SK-N-SH treated with all-trans-retinoic acid at 6 μM for 48 hours (cell line): Measurements from ENCODE around the gene MYRF.

ENCODE experiments used
- ATAC-seq: fragments of 200-7000 bp; cut with Tn5 transposase; 3 replicates; pipeline ENCODE4 v1.9.1; 2020; ENCODE audit warnings: mild to moderate bottlenecking, moderate library complexity
- ARNTL ChIP-seq: fragments of 450-650 bp; formaldehyde crosslinking; IDR thresholded peaks from 2 replicates; pipeline ENCODE4 v1.5.0; 2020; ENCODE audit warnings: low read depth, mild to moderate bottlenecking, moderate library complexity, borderline replicate concordance
- BACH2 ChIP-seq: fragments of 250-450 bp; sonication (Bioruptor Pico); IDR thresholded peaks from 2 replicates; pipeline ENCODE4 v1.9.0; 2021; ENCODE audit warnings: mild to moderate bottlenecking, borderline replicate concordance
- CSDC2 ChIP-seq: fragments of 250-450 bp; sonication (Bioruptor Pico); IDR thresholded peaks from 2 replicates; pipeline ENCODE4 v1.5.0; 2020; ENCODE audit warnings: mild to moderate bottlenecking, moderate library complexity
- ESRRG ChIP-seq: fragments of 250-450 bp; sonication (Bioruptor Pico); IDR thresholded peaks from 2 replicates; pipeline ENCODE4 v1.6.1; 2021; ENCODE audit warnings: mild to moderate bottlenecking
- GLIS3 ChIP-seq: fragments of 250-450 bp; sonication (Bioruptor Pico); IDR thresholded peaks from 2 replicates; pipeline ENCODE4 v1.5.0; 2020; ENCODE audit warnings: mild to moderate bottlenecking, moderate library complexity
- OSR1 ChIP-seq: fragments of 250-450 bp; sonication (Bioruptor Pico); IDR thresholded peaks from 2 replicates; pipeline ENCODE4 v1.8.0; 2022; ENCODE audit warnings: moderate library complexity, mild to moderate bottlenecking, inconsistent platforms
- PATZ1 ChIP-seq: fragments of 250-450 bp; sonication (Bioruptor Pico); IDR thresholded peaks from 2 replicates; pipeline ENCODE4 v1.8.0; 2020; ENCODE audit warnings: mild to moderate bottlenecking, moderate library complexity, borderline replicate concordance
- RARB ChIP-seq: fragments of 250-450 bp; sonication (Bioruptor Pico); IDR thresholded peaks from 2 replicates; pipeline ENCODE4 v1.8.0; 2021; ENCODE audit warnings: mild to moderate bottlenecking, moderate library complexity
- SNAI2 ChIP-seq: fragments of 250-450 bp; sonication (Bioruptor Pico); IDR thresholded peaks from 2 replicates; pipeline ENCODE4 v1.5.0; 2020; ENCODE audit warnings: mild to moderate bottlenecking, moderate library complexity
- TCF4 ChIP-seq: fragments of 250-450 bp; sonication (Bioruptor Pico); IDR thresholded peaks from 2 replicates; pipeline ENCODE4 v1.8.0; 2021; ENCODE audit warnings: mild to moderate bottlenecking, moderate library complexity, borderline replicate concordance
- TOX ChIP-seq: fragments of 250-450 bp; sonication (Bioruptor Pico); IDR thresholded peaks from 2 replicates; pipeline ENCODE4 v1.8.0; 2021; ENCODE audit warnings: mild to moderate bottlenecking, moderate library complexity, borderline replicate concordance
- ZFP3 ChIP-seq: fragments of 250-450 bp; sonication (Bioruptor Pico); IDR thresholded peaks from 2 replicates; pipeline ENCODE4 v1.5.0; 2020; ENCODE audit warnings: mild to moderate bottlenecking, moderate library complexity
- ZFP30 ChIP-seq: fragments of 450-650 bp; formaldehyde crosslinking; IDR thresholded peaks from 2 replicates; pipeline ENCODE4 v1.5.0; 2022; ENCODE audit warnings: mild to moderate bottlenecking, moderate library complexity
- ZNF565 ChIP-seq: fragments of 450-650 bp; formaldehyde crosslinking; conservative IDR thresholded peaks from 2 replicates; pipeline ENCODE4 v1.5.0; 2020; ENCODE audit warnings: low read depth, mild to moderate bottlenecking, moderate library complexity
- ZNF70 ChIP-seq: fragments of 450-650 bp; formaldehyde crosslinking; IDR thresholded peaks from 2 replicates; pipeline ENCODE4 v1.5.0; 2020; ENCODE audit warnings: mild to moderate bottlenecking, moderate library complexity
- ZNF8 ChIP-seq: fragments of 450-650 bp; formaldehyde crosslinking; IDR thresholded peaks from 2 replicates; pipeline ENCODE4 v1.5.0; 2020; ENCODE audit warnings: mild to moderate bottlenecking, moderate library complexity
- TF ChIP-seq, protein P1 (sequence below): fragments of 250-450 bp; sonication (Bioruptor Pico); IDR thresholded peaks from 2 replicates; pipeline ENCODE4 v1.8.0; 2021; ENCODE audit warnings: low read depth, mild to moderate bottlenecking, moderate library complexity, borderline replicate concordance
- TF ChIP-seq, protein P2 (sequence below): fragments of 250-450 bp; sonication (Bioruptor Pico); IDR thresholded peaks from 2 replicates; pipeline ENCODE4 v1.5.0; 2020; ENCODE audit warnings: mild to moderate bottlenecking, moderate library complexity
- TF ChIP-seq, protein P3 (sequence below): fragments of 250-450 bp; sonication (Bioruptor Pico); IDR thresholded peaks from 2 replicates; pipeline ENCODE4 v1.5.1; 2021; ENCODE audit warnings: mild to moderate bottlenecking, moderate library complexity

MYRF gene

DNA sequence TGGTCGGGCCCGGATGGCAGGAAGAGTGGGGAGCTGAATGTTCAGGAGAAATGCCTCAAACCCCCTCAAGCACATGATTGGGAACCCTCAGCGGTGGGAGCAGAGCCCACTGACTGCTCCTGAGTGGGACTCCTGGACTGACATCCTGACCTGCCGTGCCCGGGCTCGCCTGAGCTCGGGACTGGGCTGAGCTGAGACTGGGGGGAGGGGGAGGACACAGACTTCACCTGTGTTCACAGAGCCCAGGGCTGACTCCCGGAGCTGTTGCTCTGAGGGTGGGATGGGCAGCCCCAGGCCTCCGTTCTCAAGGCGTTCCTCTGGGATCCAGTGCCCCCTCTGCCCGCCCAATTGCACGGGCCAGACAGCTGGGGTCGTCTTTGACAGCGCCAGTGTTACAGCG lies 47.6 kb upstream of the MYRF start:
- TF ChIP-seq ESRRG (CRISPR knock-in tag) (no peak), TOX (no peak), ZNF70 (CRISPR knock-in tag) (no peak)
- no peak for ATAC-seq

GRCh38 chr11:61706452-61707400 lies 45.7 kb upstream of the MYRF start:
- TF ChIP-seq ZFP3 (CRISPR knock-in tag), result no peak
- no peak for ATAC-seq

GRCh38 chr11:61707574-61707973 lies 44.9 kb upstream of the MYRF start:
- no peak for ATAC-seq
- no peak for TF ChIP-seq ZNF8 (CRISPR knock-in tag)
- TF ChIP-seq, protein P1, sequence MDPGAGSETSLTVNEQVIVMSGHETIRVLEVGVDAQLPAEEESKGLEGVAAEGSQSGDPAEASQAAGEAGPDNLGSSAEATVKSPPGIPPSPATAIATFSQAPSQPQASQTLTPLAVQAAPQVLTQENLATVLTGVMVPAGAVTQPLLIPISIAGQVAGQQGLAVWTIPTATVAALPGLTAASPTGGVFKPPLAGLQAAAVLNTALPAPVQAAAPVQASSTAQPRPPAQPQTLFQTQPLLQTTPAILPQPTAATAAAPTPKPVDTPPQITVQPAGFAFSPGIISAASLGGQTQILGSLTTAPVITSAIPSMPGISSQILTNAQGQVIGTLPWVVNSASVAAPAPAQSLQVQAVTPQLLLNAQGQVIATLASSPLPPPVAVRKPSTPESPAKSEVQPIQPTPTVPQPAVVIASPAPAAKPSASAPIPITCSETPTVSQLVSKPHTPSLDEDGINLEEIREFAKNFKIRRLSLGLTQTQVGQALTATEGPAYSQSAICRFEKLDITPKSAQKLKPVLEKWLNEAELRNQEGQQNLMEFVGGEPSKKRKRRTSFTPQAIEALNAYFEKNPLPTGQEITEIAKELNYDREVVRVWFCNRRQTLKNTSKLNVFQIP (CRISPR knock-in tag), result no peak
- TF ChIP-seq RARB (CRISPR knock-in tag), result no peak
- TF ChIP-seq ZFP30, result no peak
- no peak for TF ChIP-seq ZFP3 (CRISPR knock-in tag)
- no peak for TF ChIP-seq OSR1 (CRISPR knock-in tag)
- no peak for TF ChIP-seq ESRRG (CRISPR knock-in tag)
- TF ChIP-seq, protein P2, sequence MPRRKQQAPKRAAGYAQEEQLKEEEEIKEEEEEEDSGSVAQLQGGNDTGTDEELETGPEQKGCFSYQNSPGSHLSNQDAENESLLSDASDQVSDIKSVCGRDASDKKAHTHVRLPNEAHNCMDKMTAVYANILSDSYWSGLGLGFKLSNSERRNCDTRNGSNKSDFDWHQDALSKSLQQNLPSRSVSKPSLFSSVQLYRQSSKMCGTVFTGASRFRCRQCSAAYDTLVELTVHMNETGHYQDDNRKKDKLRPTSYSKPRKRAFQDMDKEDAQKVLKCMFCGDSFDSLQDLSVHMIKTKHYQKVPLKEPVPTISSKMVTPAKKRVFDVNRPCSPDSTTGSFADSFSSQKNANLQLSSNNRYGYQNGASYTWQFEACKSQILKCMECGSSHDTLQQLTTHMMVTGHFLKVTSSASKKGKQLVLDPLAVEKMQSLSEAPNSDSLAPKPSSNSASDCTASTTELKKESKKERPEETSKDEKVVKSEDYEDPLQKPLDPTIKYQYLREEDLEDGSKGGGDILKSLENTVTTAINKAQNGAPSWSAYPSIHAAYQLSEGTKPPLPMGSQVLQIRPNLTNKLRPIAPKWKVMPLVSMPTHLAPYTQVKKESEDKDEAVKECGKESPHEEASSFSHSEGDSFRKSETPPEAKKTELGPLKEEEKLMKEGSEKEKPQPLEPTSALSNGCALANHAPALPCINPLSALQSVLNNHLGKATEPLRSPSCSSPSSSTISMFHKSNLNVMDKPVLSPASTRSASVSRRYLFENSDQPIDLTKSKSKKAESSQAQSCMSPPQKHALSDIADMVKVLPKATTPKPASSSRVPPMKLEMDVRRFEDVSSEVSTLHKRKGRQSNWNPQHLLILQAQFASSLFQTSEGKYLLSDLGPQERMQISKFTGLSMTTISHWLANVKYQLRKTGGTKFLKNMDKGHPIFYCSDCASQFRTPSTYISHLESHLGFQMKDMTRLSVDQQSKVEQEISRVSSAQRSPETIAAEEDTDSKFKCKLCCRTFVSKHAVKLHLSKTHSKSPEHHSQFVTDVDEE (CRISPR knock-in tag), result no peak
- no peak for TF ChIP-seq ARNTL (CRISPR knock-in tag)
- TF ChIP-seq BACH2 (CRISPR knock-in tag), result no peak
- TF ChIP-seq, protein P3, sequence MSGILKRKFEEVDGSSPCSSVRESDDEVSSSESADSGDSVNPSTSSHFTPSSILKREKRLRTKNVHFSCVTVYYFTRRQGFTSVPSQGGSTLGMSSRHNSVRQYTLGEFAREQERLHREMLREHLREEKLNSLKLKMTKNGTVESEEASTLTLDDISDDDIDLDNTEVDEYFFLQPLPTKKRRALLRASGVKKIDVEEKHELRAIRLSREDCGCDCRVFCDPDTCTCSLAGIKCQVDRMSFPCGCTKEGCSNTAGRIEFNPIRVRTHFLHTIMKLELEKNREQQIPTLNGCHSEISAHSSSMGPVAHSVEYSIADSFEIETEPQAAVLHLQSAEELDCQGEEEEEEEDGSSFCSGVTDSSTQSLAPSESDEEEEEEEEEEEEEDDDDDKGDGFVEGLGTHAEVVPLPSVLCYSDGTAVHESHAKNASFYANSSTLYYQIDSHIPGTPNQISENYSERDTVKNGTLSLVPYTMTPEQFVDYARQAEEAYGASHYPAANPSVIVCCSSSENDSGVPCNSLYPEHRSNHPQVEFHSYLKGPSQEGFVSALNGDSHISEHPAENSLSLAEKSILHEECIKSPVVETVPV (CRISPR knock-in tag), result no peak
- TF ChIP-seq SNAI2 (CRISPR knock-in tag), result no peak
- no peak for TF ChIP-seq TOX

DNA sequence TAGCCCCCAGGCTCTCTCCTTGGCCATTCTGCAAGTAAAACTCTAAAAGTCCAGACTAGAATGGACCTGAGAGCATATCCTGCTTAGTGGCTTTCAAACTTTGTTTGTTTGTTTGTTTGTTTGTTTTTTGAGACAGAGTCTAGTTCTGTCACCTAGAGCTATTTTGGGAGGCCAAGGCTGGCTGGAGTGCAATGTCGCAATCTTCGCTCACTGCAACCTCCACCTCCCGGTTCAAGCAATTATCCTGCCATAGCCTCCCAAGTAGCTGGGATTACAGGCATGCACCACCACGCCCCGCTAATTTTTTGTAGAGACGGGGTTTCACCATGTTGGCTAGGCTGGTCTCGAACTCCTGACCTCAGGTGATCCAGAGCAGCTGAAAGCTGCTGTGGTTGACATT lies 43.3 kb upstream of the MYRF start:
- ATAC-seq, result no peak
- TF ChIP-seq ARNTL (CRISPR knock-in tag) (no peak), OSR1 (CRISPR knock-in tag) (no peak)

DNA sequence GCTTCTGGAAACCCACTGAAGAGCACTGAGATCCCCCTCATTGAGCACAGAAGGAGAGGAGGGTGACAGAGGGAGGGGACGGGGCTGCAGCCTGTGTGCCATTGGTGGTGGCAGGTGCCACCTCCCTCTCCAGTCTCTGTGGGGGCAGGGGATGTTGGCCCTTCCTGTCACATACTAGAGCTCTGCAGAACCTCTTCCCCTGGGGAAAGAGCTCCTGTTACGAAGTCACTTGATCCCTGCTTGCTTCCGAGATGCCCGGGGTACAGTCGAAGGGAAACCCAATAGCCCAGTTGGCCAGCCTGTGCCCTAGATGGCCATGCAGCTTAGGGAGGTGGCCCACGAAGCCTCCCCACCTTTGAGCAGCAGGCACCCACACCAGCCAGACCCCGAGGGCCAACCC lies 42.9 kb upstream of the MYRF start:
- TF ChIP-seq ZFP30, result no peak
- TF ChIP-seq TCF4 (CRISPR knock-in tag), result no peak
- no peak for TF ChIP-seq ZFP3 (CRISPR knock-in tag)
- TF ChIP-seq PATZ1 (CRISPR knock-in tag), result no peak
- no peak for TF ChIP-seq ARNTL (CRISPR knock-in tag)
- TF ChIP-seq, protein P3 (CRISPR knock-in tag), result no peak
- TF ChIP-seq CSDC2 (CRISPR knock-in tag), result no peak
- TF ChIP-seq ZNF565, result no peak
- no peak for TF ChIP-seq ZNF8 (CRISPR knock-in tag)
- TF ChIP-seq ESRRG (CRISPR knock-in tag), result no peak
- no peak for TF ChIP-seq GLIS3 (CRISPR knock-in tag)
- TF ChIP-seq, protein P1 (CRISPR knock-in tag), result no peak
- no peak for TF ChIP-seq TOX
- no peak for TF ChIP-seq SNAI2 (CRISPR knock-in tag)
- TF ChIP-seq, all 23 proteins: peak for 0

More for the DNA sequence above, 42.9 kb upstream of the MYRF start:
- ATAC-seq, result no peak
